ENCODE results near the gene MAST4.
"Not testable (repeated sequence)": the region's sequence is repeated elsewhere in the genome, so short reads cannot be mapped to it uniquely, and the experiment has no call there.

Gene MAST4

GRCh38 chr5:66814146-66814991 lies 218.2 kb downstream of the MAST4 start:
- DNase-seq, result peak in 1 of 2 donors; percentile 60

- no peak for DNase-seq
Observed at GRCh38 chr5:66818304-66818934, 222.2 kb downstream of the MAST4 start.

GRCh38 chr5:66818935-66819328 lies 222.7 kb downstream of the MAST4 start:
- DNase-seq, result no peak

- DNase-seq, result no peak
Observed at GRCh38 chr5:66820630-66821207, 224.5 kb downstream of the MAST4 start.

DNA sequence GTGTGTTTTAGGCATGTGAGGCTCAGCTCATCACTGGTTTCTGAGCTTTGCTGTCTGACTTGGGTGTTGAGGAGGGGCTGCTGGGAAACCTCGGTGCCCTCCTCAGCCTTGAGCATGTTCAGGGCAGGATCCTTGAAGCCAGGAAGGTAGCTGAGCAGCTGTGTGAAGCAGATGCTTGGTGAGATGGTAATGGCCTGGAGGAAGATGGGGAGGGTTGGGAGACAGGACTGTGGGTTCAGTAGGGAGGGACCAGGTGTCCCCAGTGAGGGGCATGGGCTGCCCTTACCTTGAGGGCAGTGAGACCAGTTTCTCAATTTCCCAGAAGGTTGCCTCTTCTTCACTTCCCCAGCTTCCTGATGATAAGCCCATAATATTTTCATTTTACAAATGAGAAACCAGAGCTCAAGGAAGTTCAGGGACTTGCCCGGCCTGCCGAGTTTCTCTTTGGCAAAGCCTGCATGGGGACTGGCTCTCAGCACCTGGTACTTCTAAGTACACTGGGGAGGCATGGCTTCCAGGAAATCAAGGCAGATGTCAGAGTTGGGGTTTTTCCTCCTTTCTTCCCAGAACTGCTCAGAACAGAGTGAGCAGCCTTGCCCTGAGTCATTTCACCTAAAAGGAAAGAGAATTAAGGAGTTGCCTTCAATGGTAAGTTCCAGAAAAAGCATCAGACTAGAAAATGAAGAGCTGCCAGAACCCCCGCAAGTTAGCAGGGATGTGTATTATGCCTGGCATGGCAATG lies 225.7 kb downstream of the MAST4 start:
- DNase-seq, result peak; percentile 21 to 67

GRCh38 chr5:66822906-66823305 lies 226.7 kb downstream of the MAST4 start:
- DNase-seq, result not testable (repeated sequence)

- DNase-seq, result no peak
Observed at GRCh38 chr5:66824476-66824875, 228.3 kb downstream of the MAST4 start.

DNA sequence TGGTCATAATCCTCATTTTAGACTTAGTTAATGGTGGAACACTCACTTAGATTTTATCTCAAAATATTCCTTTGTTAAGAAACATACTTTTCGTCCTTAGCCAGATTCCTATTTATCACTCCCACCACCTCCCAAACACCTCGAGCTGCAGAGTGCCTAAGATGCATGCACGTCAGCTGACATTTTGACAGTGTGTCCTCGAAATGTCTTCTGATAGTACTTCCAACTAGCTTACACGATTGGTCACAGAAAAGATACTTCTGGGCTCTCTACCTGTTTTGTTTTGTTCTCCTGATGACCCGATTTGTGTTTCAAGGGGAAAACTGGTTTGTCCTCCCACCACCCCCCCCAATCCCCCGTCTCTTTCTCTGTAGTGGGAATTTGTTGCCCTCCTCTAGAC lies 230.1 kb downstream of the MAST4 start:
- DNase-seq, result no peak

GRCh38 chr5:66826696-66827095 lies 230.5 kb downstream of the MAST4 start:
- no peak for DNase-seq

- DNase-seq, result no peak
Observed at GRCh38 chr5:66828046-66828547, 231.9 kb downstream of the MAST4 start.

GRCh38 chr5:66828548-66829357 lies 232.6 kb downstream of the MAST4 start:
- DNase-seq, result peak; percentile 40 to 68

DNA sequence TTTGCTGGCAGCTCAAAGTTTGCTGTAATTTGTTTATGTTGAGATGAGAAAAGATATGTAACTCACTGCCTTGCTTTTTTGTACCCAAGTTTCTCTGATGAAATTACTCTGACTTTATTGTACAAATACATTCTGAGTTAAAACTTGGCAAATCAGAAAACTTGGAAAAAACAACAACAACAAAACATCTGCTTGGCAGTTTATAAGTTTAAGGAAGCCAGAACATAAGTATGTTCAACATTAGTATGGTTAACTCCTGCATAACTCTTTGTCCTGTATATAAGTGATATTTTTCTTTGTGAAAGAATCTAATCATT lies 233.1 kb downstream of the MAST4 start:
- no peak for DNase-seq

- no peak for DNase-seq
Observed at GRCh38 chr5:66829826-66830225, 233.6 kb downstream of the MAST4 start.

DNA sequence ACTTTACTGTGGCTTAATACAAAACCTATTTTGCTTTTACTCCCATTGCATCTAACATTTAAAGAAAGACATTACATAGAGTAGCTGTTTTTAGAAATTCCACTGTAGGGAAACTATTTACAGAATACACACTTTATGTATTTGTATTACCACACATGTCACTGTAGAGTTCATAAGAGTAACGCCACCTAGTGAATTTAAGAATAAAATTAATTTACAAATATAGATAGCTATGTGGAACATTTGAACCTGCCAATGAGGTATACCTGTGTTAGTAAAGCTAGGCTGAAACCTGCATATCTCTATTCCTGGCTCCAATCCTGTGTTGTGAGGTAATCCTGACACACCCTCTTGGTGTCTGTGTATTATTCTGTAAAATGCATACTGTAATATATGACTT lies 234.4 kb downstream of the MAST4 start:
- DNase-seq, result peak in 1 of 2 donors; percentile 4

GRCh38 chr5:66839636-66840185 lies 243.5 kb downstream of the MAST4 start:
- no peak for DNase-seq

DNA sequence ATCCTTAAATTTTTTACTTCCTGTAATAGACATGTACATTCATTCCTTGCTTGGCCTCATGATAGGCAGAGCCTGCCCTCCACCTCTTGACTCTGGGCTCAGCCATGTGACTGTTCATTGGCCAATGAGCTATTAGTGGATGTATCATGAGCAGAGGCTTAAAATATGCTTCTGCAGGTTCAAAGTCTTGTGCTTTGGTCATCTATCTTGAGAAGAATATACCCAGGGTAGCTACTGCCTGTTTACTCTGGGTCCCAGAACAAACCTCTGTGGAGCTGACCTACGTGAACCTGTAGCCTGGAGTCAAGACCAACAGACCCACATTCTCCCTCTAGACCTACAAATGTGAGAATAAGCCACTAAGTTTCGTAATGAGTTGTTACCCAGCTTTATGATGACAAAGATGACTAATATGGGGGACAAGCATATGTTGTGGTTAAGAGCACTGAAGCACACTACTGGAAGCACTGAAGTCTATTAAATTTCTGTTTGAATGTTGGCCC lies 244.4 kb downstream of the MAST4 start:
- no peak for DNase-seq

DNA sequence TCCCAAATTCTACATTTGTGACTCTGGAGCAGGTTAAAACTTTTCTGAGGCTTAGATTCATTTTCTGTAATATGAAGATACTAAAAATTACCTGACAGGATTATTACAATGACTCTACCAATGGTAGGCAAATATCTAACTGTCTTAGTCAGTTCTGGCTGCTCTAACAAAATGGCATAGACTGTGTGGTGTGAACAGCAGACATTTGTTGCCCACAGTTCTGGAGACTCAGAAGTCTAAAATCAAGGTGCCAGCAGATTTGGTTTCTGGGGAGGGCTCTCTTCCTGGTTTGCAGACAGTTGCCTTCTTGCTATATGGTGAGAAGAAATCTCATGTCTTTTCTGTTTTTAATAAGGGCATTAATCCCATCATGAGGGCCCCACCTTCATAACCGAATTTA lies 245.1 kb downstream of the MAST4 start:
- no peak for DNase-seq

DNA sequence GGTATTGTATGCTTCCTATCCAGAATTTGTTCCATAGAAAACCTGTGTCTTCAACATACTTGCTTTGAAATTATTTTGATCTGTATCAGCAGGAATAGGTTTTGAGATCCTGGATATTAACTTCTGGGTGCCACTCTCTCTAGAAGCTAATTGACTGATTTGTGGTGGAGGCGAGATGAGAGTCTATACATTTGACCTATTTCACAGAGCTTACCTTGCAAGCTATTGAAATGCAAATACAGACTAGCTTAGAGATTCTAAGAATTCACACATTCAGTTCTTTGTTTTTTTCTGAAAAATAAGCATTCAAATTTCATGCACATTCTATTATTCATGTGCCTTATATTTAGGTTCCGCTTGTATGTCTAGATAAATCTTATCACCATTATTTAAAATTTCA lies 246.3 kb downstream of the MAST4 start:
- no peak for DNase-seq

DNA sequence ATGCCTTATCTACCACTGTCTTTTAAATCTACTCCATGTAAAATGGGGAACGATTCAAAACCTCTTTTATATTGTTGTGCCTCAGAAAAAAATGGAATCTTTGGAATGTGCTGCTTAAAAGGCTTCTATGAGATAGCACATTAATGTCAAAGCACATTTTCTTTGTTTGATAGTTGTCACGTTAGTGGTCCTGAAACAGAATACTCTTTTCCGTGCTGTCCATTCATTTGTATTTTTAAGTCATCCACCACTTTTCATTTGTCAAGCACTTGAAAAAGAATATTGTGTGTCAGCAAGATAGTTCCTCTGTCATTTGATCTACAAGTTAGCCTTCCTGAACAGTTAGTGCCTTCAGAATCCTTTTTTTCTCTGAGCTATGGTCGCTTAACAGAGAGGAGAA lies 246.9 kb downstream of the MAST4 start:
- no peak for DNase-seq

- DNase-seq, result no peak
Observed at GRCh38 chr5:66848749-66849641, 252.8 kb downstream of the MAST4 start.

GRCh38 chr5:66849803-66850202 lies 253.6 kb downstream of the MAST4 start:
- DNase-seq, result no peak

All from CD4-positive, alpha-beta T cell treated with Interferon alpha-2 for 1 hour (primary cell).